ENCODE data around the gene ZG16. TPM values are rescaled to one million over a fixed set of nuclear protein-coding genes. Genes with fewer than 3 reads are reported as not detected.
A peak's percentile ranks its signal among the peaks of the same experiment; 100 is the strongest.
"Not testable (repeated sequence)": the region's sequence is repeated elsewhere in the genome, so short reads cannot be mapped to it uniquely, and the experiment has no call there.

Gene ZG16
- total and polyA plus RNA-seq, 9 of the 15 experiments (the other 6 are each of a cell fraction or from before 2014, with no cell fraction given) = 0.04 TPM; not detected in 8

GRCh38 chr16:29787155-29787554 is 9.1 kb downstream of the ZG16 start:
- H3K36me3 ChIP-seq (ENCODE audit: control insufficient read depth, insufficient read depth, low read length); FAIRE-seq; H3K27me3 ChIP-seq (ENCODE audit: control insufficient read depth in 2 of 2, insufficient read depth in 2 of 2, low read length in 2 of 2); H3K9me3 ChIP-seq (replicated peaks; ENCODE audit: control insufficient read depth, insufficient read depth, low read depth, low read length); H3K4me2 ChIP-seq (ENCODE audit: insufficient read depth, low read length); H2AFZ ChIP-seq (ENCODE audit: low read depth, low read length); H3K27ac ChIP-seq (ENCODE audit: extremely low read depth, low read depth, low read length); H3K9me1 ChIP-seq (ENCODE audit: control insufficient read depth, insufficient read depth, low read length); CTCF ChIA-PET (ENCODE audit: low intra/inter-chr PET ratio); H3K4me3 ChIP-seq; BruUV-seq (replicated peaks); ATAC-seq; H3K9ac ChIP-seq (ENCODE audit: insufficient read depth in 1 of 2, low read depth in 2 of 2, low read length in 2 of 2); H4K20me1 ChIP-seq (replicated peaks; ENCODE audit: control insufficient read depth, insufficient read depth, low read length); in situ Hi-C loops (cut with MboI); DNase-seq (ENCODE audit: extremely low read depth in 1 of 4, low spot score in 3 of 4): not testable (repeated sequence)
- H3K79me2 ChIP-seq (ENCODE audit: control insufficient read depth, insufficient read depth, low read length) = peaks cover 24% of the 10 kb centered on the region
- H3K4me1 ChIP-seq (replicated peaks in 1 of 2; ENCODE audit: control insufficient read depth in 2 of 2, insufficient read depth in 2 of 2, low read length in 2 of 2) = peaks cover 12 to 14% of the 10 kb centered on the region in 2 experiments
- WGBS (ENCODE audit: insufficient coverage, low coverage, missing lambda C conversion rate) = 26% methylated on average over 4 of the region's 4 CpGs
- POLR2A ChIA-PET = interaction anchor here (0.7 to 1.8 kb wide), 2 partner anchors 17 to 35 kb away, joined by 4 to 6 read pairs; no protein-coding TSS in a partner anchor
- intact Hi-C loops (cut with micrococcal nuclease) = loop anchor here (10.0 kb wide), 1 partner anchor 82 kb away; no protein-coding TSS in a partner anchor

GRCh38 chr16:29789775-29790182 is 11.7 kb downstream of the ZG16 start:
- Histone ChIP-seq H4K20me1 (replicated peaks; ENCODE audit: control insufficient read depth, insufficient read depth, low read length) (peaks cover 5% of the 10 kb centered on the region; the same call in 1 of the 2 replicates), H3K9me1 (ENCODE audit: control insufficient read depth, insufficient read depth, low read length) (no peaks in the 10 kb centered on the region), H3K79me2 (ENCODE audit: control insufficient read depth, insufficient read depth, low read length) (peaks cover 51% of the 10 kb centered on the region), H3K36me3 (ENCODE audit: control insufficient read depth, insufficient read depth, low read length) (peaks cover 31% of the 10 kb centered on the region), H3K9me3 (replicated peaks; ENCODE audit: control insufficient read depth, insufficient read depth, low read depth, low read length) (no peaks in the 10 kb centered on the region), H3K4me1 (replicated peaks in 1 of 2; ENCODE audit: control insufficient read depth in 2 of 2, insufficient read depth in 2 of 2, low read length in 2 of 2) (peaks cover 16 to 23% of the 10 kb centered on the region in 2 experiments), H3K9ac (ENCODE audit: insufficient read depth in 1 of 2, low read depth in 2 of 2, low read length in 2 of 2) (peak overlapping the region; percentile 95 to 100), H3K27me3 (ENCODE audit: control insufficient read depth in 2 of 2, insufficient read depth in 2 of 2, low read length in 2 of 2) (no peaks in the 10 kb centered on the region), H2AFZ (ENCODE audit: low read depth, low read length) (peak overlapping the region; percentile 99), H3K27ac (ENCODE audit: extremely low read depth, low read depth, low read length) (peak overlapping the region; percentile 97), H3K4me3 (peak overlapping the region; percentile 89), H3K4me2 (ENCODE audit: insufficient read depth, low read length) (peak overlapping the region; percentile 100)
- intact Hi-C loops (cut with micrococcal nuclease) = loop anchor here (1.0 to 10.0 kb wide), 2 partner anchors 16 to 85 kb away; no protein-coding TSS in a partner anchor
- FAIRE-seq (no peak), ATAC-seq (peak; percentile 13), DNase-seq (ENCODE audit: extremely low read depth in 1 of 4, low spot score in 3 of 4) (no peak)
- CTCF ChIA-PET (ENCODE audit: low intra/inter-chr PET ratio) = interaction anchor here (1.2 kb wide), 1 partner anchor 60 kb away, joined by 3 read pairs; no protein-coding TSS in a partner anchor
- BruUV-seq (replicated peaks) = TSS peak; percentile 99
- WGBS (ENCODE audit: insufficient coverage, low coverage, missing lambda C conversion rate) = 42% methylated on average over 20 of the region's 20 CpGs
- in situ Hi-C loops (cut with MboI) = no loop called here
- POLR2A ChIA-PET = interaction anchor here (0.5 to 7.1 kb wide), 19 partner anchors 9 to 1257 kb away, joined by 3 to 114 read pairs (median 3); partner anchors contain the start of genes TAOK2 and ZG16
- TF ChIP-seq MIER1 (IDR thresholded peaks at IDR 0.05; ENCODE audit: low read depth) = no peak
- peak; percentile 54 for TF ChIP-seq PRDM10 (IDR thresholded peaks at IDR 0.05; ENCODE audit: partially characterized antibody)
- TF ChIP-seq, protein P1, sequence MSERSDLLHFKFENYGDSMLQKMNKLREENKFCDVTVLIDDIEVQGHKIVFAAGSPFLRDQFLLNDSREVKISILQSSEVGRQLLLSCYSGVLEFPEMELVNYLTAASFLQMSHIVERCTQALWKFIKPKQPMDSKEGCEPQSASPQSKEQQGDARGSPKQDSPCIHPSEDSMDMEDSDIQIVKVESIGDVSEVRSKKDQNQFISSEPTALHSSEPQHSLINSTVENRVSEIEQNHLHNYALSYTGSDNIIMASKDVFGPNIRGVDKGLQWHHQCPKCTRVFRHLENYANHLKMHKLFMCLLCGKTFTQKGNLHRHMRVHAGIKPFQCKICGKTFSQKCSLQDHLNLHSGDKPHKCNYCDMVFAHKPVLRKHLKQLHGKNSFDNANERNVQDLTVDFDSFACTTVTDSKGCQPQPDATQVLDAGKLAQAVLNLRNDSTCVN (CRISPR knock-in tag; IDR thresholded peaks at IDR 0.05) = no peak
- TF ChIP-seq, protein P2, sequence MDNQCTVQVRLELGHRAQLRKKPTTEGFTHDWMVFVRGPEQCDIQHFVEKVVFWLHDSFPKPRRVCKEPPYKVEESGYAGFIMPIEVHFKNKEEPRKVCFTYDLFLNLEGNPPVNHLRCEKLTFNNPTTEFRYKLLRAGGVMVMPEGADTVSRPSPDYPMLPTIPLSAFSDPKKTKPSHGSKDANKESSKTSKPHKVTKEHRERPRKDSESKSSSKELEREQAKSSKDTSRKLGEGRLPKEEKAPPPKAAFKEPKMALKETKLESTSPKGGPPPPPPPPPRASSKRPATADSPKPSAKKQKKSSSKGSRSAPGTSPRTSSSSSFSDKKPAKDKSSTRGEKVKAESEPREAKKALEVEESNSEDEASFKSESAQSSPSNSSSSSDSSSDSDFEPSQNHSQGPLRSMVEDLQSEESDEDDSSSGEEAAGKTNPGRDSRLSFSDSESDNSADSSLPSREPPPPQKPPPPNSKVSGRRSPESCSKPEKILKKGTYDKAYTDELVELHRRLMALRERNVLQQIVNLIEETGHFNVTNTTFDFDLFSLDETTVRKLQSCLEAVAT (IDR thresholded peaks at IDR 0.05) = 0 out of 4 replicates have a peak, but pooled peaks of 1 of the 2 experiments have one; percentile 46
- TF ChIP-seq ZC3H4 (CRISPR knock-in tag; IDR thresholded peaks at IDR 0.05; ENCODE audit: borderline replicate concordance) = 0 out of 2 replicates have a peak, but pooled peaks have one; percentile 89
- no peak for TF ChIP-seq BRCA1 (IDR thresholded peaks at IDR 0.05)
- TF ChIP-seq BRCA1 (CRISPR knock-in tag; IDR thresholded peaks at IDR 0.05) = 0 out of 2 replicates have a peak, but pooled peaks have one; percentile 72
